Activated naive CD4-positive, alpha-beta T cell treated with anti-CD3 and anti-CD28 coated beads, Interleukin-2, amount 10 ng/mL, durations not matched to agents 7 days and 5 days (primary cell): ENCODE data around the gene LDLRAD3.

Source experiments
- CTCF ChIA-PET: fragments of 350-600 bp; sonication (Branson Sonifier 250); formaldehyde crosslinking; loops from one replicate; lab custom pipeline; 2021; ENCODE audit warnings: antibody characterized with exemption; lab: Charles Lee
- DNase-seq: peaks from one replicate; pipeline ENCODE4 v3.0.0-alpha.2; 2020
- H3K27ac Mint-ChIP-seq: one replicate; pipeline ENCODE4 v1.8.0; 2021; ENCODE audit warnings: mild to moderate bottlenecking, moderate library complexity, mixed read lengths
- H3K27me3 Mint-ChIP-seq: one replicate; pipeline ENCODE4 v1.8.0; 2021; ENCODE audit warnings: mild to moderate bottlenecking, mixed read lengths
- H3K36me3 Mint-ChIP-seq: one replicate; pipeline ENCODE4 v1.8.0; 2021; ENCODE audit warnings: mixed read lengths
- H3K4me1 Mint-ChIP-seq: one replicate; pipeline ENCODE4 v1.8.0; 2021; ENCODE audit warnings: mixed read lengths
- H3K4me3 Mint-ChIP-seq: one replicate; pipeline ENCODE4 v1.8.0; 2021; ENCODE audit warnings: mild to moderate bottlenecking, moderate library complexity, mixed read lengths
- H3K9me3 Mint-ChIP-seq: one replicate; pipeline ENCODE4 v1.8.0; 2021; ENCODE audit warnings: mixed read lengths

Gene LDLRAD3

GRCh38 chr11:36248436-36248835 lies 304.6 kb downstream of the LDLRAD3 start:
- Mint-ChIP-seq H3K4me3 (no peak overlapping the region), H3K9me3 (no peaks in the 10 kb centered on the region), H3K36me3 (no peaks in the 10 kb centered on the region), H3K27me3 (peaks cover 23% of the 10 kb centered on the region), H3K4me1 (no peaks in the 10 kb centered on the region), H3K27ac (no peak overlapping the region)
- no peak for DNase-seq
- CTCF ChIA-PET = interaction anchor here (1.4 kb wide), 1 partner anchor 18 kb away, joined by 4 read pairs; no protein-coding TSS in a partner anchor

- DNase-seq = no peak
- H3K27me3 Mint-ChIP-seq = peaks cover 23% of the 10 kb centered on the region
- no peaks in the 10 kb centered on the region for H3K4me1 Mint-ChIP-seq
- no peaks in the 10 kb centered on the region for H3K36me3 Mint-ChIP-seq
- no peak overlapping the region for H3K4me3 Mint-ChIP-seq
- CTCF ChIA-PET = no interaction called here
- no peaks in the 10 kb centered on the region for H3K9me3 Mint-ChIP-seq
- H3K27ac Mint-ChIP-seq = no peak overlapping the region
These were observed 305.4 kb downstream of the LDLRAD3 start for GRCh38 chr11:36249246-36249645.

DNA sequence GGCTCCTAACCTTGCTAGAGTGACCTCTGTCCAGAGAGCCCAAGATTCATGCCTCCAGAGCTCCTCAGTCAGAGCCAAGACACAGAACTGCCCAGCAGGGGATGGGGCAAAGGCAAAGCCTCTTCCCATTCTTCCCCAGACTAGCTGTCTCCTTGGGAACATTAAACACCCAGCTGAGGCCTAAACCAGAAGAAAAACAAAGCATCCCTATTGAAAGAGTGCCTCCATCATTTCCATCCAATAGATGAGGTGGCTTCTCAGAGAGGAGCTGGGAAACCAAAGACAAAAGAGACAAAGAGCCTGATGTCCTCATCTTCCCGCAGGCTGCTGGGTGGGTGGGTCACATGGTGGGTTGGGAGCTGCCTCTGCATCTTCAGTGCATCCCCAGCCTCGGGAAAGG lies 308.0 kb downstream of the LDLRAD3 start:
- Mint-ChIP-seq H3K27me3 (peaks cover 23% of the 10 kb centered on the region), H3K9me3 (no peaks in the 10 kb centered on the region), H3K36me3 (no peaks in the 10 kb centered on the region), H3K27ac (no peak overlapping the region), H3K4me3 (no peak overlapping the region), H3K4me1 (no peaks in the 10 kb centered on the region)
- CTCF ChIA-PET = no interaction called here
- DNase-seq = no peak

DNA sequence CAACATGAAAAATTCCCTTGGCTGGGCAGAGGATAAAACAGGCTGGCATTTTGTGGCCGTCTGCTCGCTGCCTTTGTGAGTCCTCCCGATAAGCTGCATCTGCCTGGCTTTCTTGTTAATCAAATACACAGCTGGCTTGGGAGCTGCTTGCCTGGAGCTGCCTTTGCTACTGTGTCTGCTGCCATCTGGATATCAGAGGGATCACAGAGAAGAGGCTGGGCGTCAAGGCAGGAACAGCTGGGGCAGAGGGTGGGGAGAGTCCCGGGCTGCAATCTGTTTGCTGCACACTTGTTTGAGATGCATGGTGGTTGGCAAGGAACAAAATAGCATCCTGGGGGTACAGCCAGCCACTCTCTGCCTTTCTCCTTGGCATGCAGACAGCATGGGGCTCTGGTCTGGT lies 309.4 kb downstream of the LDLRAD3 start:
- H3K4me3 Mint-ChIP-seq = no peak overlapping the region
- DNase-seq = no peak
- H3K9me3 Mint-ChIP-seq = no peaks in the 10 kb centered on the region
- no peak overlapping the region for H3K27ac Mint-ChIP-seq
- CTCF ChIA-PET = interaction anchor here (1.2 kb wide), 1 partner anchor 19 kb away, joined by 3 read pairs; no protein-coding TSS in a partner anchor
- peaks cover 29% of the 10 kb centered on the region for H3K27me3 Mint-ChIP-seq
- no peaks in the 10 kb centered on the region for H3K4me1 Mint-ChIP-seq
- H3K36me3 Mint-ChIP-seq = no peaks in the 10 kb centered on the region

DNA sequence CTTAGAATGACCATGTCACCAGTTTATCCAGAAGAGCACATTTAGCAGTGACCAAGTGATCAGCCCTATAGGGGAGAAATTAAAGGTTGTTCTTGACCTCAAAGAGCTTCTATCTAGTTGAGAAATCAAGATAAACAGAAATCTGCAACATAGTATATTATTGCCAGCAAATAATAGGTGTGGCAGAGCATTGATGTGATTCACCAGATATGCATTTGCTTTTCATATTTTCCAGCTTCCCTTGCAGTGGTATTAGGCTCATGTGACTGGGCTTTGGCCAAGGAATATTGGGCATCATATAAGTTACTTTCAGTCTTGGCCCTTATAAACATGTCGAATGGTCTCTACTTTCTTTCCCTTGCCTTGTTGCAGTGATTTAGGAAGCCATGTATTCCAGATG lies 310.9 kb downstream of the LDLRAD3 start:
- DNase-seq = no peak
- no peaks in the 10 kb centered on the region for H3K9me3 Mint-ChIP-seq
- CTCF ChIA-PET = no interaction called here
- no peaks in the 10 kb centered on the region for H3K4me1 Mint-ChIP-seq
- no peak overlapping the region for H3K4me3 Mint-ChIP-seq
- H3K36me3 Mint-ChIP-seq = no peaks in the 10 kb centered on the region
- H3K27ac Mint-ChIP-seq = no peak overlapping the region
- peaks cover 32% of the 10 kb centered on the region for H3K27me3 Mint-ChIP-seq

GRCh38 chr11:36257351-36257750 lies 313.5 kb downstream of the LDLRAD3 start:
- Mint-ChIP-seq H3K27ac (no peak overlapping the region), H3K36me3 (no peaks in the 10 kb centered on the region), H3K27me3 (peaks cover 36% of the 10 kb centered on the region), H3K9me3 (no peaks in the 10 kb centered on the region), H3K4me3 (no peak overlapping the region), H3K4me1 (no peaks in the 10 kb centered on the region)
- no peak for DNase-seq
- CTCF ChIA-PET = interaction anchor here (0.9 to 2.3 kb wide), 5 partner anchors 9 to 647 kb away, joined by 3 to 8 read pairs (median 4); no protein-coding TSS in a partner anchor

GRCh38 chr11:36258730-36259360 lies 315.0 kb downstream of the LDLRAD3 start:
- Mint-ChIP-seq H3K4me1 (no peaks in the 10 kb centered on the region), H3K4me3 (no peak overlapping the region), H3K9me3 (no peaks in the 10 kb centered on the region), H3K27me3 (peaks cover 44% of the 10 kb centered on the region), H3K27ac (no peak overlapping the region), H3K36me3 (no peaks in the 10 kb centered on the region)
- peak; percentile 48 for DNase-seq
- CTCF ChIA-PET = interaction anchor here (0.5 to 2.3 kb wide), 7 partner anchors 8 to 644 kb away, joined by 3 to 7 read pairs (median 3); no protein-coding TSS in a partner anchor

DNA sequence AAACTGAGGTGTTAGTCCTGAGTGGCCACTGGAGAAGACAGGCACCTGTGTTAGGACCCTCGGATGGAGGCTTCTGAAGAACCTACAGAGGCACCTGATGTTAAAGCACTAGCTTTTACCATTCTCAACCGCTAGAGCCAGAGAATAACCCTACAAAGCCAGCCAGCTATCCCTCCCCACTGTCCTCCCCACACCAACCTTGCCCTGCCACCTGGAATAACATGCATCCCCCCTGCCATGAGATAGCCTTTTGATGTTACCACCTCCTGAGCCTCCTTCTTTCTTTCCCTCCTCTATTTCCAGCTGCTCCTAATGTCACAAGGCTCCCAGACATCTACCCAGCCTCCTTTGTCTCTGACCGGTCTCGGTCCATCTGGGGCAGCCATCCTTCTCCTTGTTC lies 317.2 kb downstream of the LDLRAD3 start:
- Mint-ChIP-seq H3K27ac (no peak overlapping the region), H3K4me1 (no peaks in the 10 kb centered on the region), H3K4me3 (no peak overlapping the region), H3K9me3 (no peaks in the 10 kb centered on the region), H3K27me3 (peaks cover 52% of the 10 kb centered on the region), H3K36me3 (no peaks in the 10 kb centered on the region)
- no peak for DNase-seq
- CTCF ChIA-PET = interaction anchor here (0.8 to 1.3 kb wide), 3 partner anchors 131 to 645 kb away, joined by 3 to 5 read pairs (median 3); no protein-coding TSS in a partner anchor

DNA sequence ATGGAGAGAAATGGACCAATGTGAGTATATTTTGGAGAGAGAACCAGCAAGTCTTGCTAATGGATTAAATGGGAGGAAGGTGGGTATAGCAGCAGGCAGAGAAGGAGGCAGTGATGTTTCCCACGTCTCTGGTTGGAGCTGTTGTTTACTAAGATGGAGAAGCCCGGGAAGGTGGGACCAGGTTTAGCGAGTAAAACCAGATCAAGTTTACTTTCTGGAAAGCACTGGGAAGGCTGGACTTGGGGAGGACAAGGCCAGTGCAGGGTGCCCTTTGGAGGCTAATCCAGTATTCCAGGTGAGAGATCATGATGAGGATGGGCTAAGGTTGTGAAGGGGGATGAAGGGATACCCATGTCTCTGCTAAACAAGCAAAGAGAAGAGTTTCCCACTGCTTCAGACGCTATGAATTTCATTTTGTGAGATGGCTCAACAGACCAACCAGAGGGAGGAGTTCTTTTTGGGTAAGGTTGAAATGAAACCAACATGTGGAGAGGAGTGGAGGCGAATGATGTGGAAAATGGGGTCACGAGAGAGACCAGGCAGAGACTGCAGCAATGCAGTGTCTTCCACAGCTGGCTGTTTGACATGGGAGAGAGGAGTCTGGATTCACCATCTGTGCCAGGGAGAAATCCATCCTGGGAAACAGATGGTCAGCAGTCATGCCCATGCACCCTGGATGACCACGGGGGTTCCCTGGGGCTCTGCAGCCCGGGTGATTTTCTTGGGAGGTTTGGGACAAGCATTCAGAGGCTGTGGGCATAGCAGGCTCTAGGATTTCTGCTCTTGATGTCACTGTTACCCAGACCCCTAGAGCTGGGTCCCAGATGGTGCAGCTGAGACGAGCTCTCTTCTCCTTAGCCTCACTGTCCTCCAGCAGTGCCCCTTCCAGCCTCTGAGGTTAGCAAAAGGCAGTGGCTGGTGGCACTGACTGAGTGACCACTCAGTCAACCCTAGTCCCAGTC lies 320.4 kb downstream of the LDLRAD3 start:
- Mint-ChIP-seq H3K9me3 (no peaks in the 10 kb centered on the region), H3K4me1 (no peaks in the 10 kb centered on the region), H3K27ac (no peak overlapping the region), H3K4me3 (no peak overlapping the region), H3K27me3 (peaks cover 33% of the 10 kb centered on the region), H3K36me3 (no peaks in the 10 kb centered on the region)
- DNase-seq = no peak
- CTCF ChIA-PET = interaction anchor here (0.7 to 3.7 kb wide), 7 partner anchors 29 to 650 kb away, joined by 3 to 33 read pairs (median 4); no protein-coding TSS in a partner anchor

GRCh38 chr11:36264973-36265344 lies 321.1 kb downstream of the LDLRAD3 start:
- DNase-seq = no peak
- Mint-ChIP-seq H3K27ac (no peak overlapping the region), H3K36me3 (no peaks in the 10 kb centered on the region), H3K4me3 (no peak overlapping the region), H3K9me3 (no peaks in the 10 kb centered on the region), H3K4me1 (no peaks in the 10 kb centered on the region), H3K27me3 (peaks cover 31% of the 10 kb centered on the region)
- CTCF ChIA-PET = interaction anchor here (0.9 to 3.7 kb wide), 7 partner anchors 8 to 651 kb away, joined by 3 to 33 read pairs (median 16); no protein-coding TSS in a partner anchor

- Mint-ChIP-seq H3K4me1 (no peaks in the 10 kb centered on the region), H3K36me3 (no peaks in the 10 kb centered on the region), H3K27ac (no peak overlapping the region), H3K27me3 (peaks cover 25% of the 10 kb centered on the region), H3K9me3 (no peaks in the 10 kb centered on the region), H3K4me3 (no peak overlapping the region)
- CTCF ChIA-PET = interaction anchor here (0.6 to 3.7 kb wide), 25 partner anchors 8 to 661 kb away, joined by 3 to 33 read pairs (median 6); no protein-coding TSS in a partner anchor
- peak; percentile 68 for DNase-seq
These were observed 322.1 kb downstream of the LDLRAD3 start for GRCh38 chr11:36265793-36266628.

- Mint-ChIP-seq H3K27me3 (peaks cover 18% of the 10 kb centered on the region), H3K4me1 (no peaks in the 10 kb centered on the region), H3K36me3 (peaks cover 6% of the 10 kb centered on the region), H3K27ac (no peak overlapping the region), H3K4me3 (no peak overlapping the region), H3K9me3 (no peaks in the 10 kb centered on the region)
- CTCF ChIA-PET = interaction anchor here (0.6 to 3.7 kb wide), 20 partner anchors 7 to 661 kb away, joined by 3 to 33 read pairs (median 6); no protein-coding TSS in a partner anchor
- DNase-seq = no peak
These were observed 322.9 kb downstream of the LDLRAD3 start for GRCh38 chr11:36266767-36267166.

- Mint-ChIP-seq H3K9me3 (no peaks in the 10 kb centered on the region), H3K36me3 (peaks cover 17% of the 10 kb centered on the region)
- CTCF ChIA-PET = interaction anchor here (0.9 to 3.7 kb wide), 8 partner anchors 11 to 654 kb away, joined by 3 to 33 read pairs (median 4); no protein-coding TSS in a partner anchor
These were observed 324.6 kb downstream of the LDLRAD3 start for GRCh38 chr11:36268337-36268985.

More at GRCh38 chr11:36268337-36268985, 324.6 kb downstream of the LDLRAD3 start:
- Mint-ChIP-seq H3K27me3 (peaks cover 8% of the 10 kb centered on the region), H3K27ac (no peak overlapping the region), H3K4me3 (no peak overlapping the region), H3K4me1 (no peaks in the 10 kb centered on the region)
- no peak for DNase-seq
